Umbilical cord (tissue), 2 donors: ENCODE results near the gene PMEPA1. TPM values are rescaled to one million over a fixed set of nuclear protein-coding genes. Genes with fewer than 3 reads are reported as not detected.
A peak's percentile ranks its signal among the peaks of the same experiment; 100 is the strongest.

Experiments
- DNase-seq: peaks from one replicate; pipeline ENCODE4 v3.0.0-alpha.2; 2015; ENCODE audit warnings: low spot score
- total RNA-seq: library from RNA; depleted of rRNA; stranded (reverse); fragments of >200 nt; gene quantifications from one replicate; pipeline ENCODE4 v1.2.3, GENCODE V29; 2014; ENCODE audit warnings: low replicate concordance; ENCODE audit not compliant: insufficient read depth

The PMEPA1 gene
- total RNA-seq, 1 donor from 2014 or later = 14.7 TPM

- no peak for DNase-seq
Observed at GRCh38 chr20:57624124-57624523, 85.7 kb downstream of the PMEPA1 start.

GRCh38 chr20:57622579-57623381 lies 87.0 kb downstream of the PMEPA1 start:
- DNase-seq = peak; percentile 57

- no peak for DNase-seq
Observed at GRCh38 chr20:57622201-57622570, 87.6 kb downstream of the PMEPA1 start.

- DNase-seq = no peak
Observed at GRCh38 chr20:57621421-57622200, 88.2 kb downstream of the PMEPA1 start.

GRCh38 chr20:57620999-57621398 lies 88.8 kb downstream of the PMEPA1 start:
- DNase-seq = no peak

- no peak for DNase-seq
Observed at GRCh38 chr20:57620274-57620990, 89.4 kb downstream of the PMEPA1 start, which contains the start of gene ZBP1. Gene ZBP1 (minus strand): TSS chr20:57620426. CDS start chr20:57620295, 131 bp downstream.

GRCh38 chr20:57619051-57619831 lies 90.6 kb downstream of the PMEPA1 start:
- no peak for DNase-seq

- DNase-seq = no peak
Observed at GRCh38 chr20:57618764-57619050, 91.1 kb downstream of the PMEPA1 start.

- no peak for DNase-seq
Observed at GRCh38 chr20:57618091-57618763, 91.6 kb downstream of the PMEPA1 start.

- DNase-seq = no peak
Observed at GRCh38 chr20:57617079-57617795, 92.6 kb downstream of the PMEPA1 start.

GRCh38 chr20:57616143-57616951 lies 93.5 kb downstream of the PMEPA1 start:
- DNase-seq = no peak

- DNase-seq = no peak
Observed at GRCh38 chr20:57615445-57615811, 94.4 kb downstream of the PMEPA1 start.

GRCh38 chr20:57614490-57615444 lies 95.0 kb downstream of the PMEPA1 start:
- DNase-seq = no peak

GRCh38 chr20:57613481-57613921 lies 96.3 kb downstream of the PMEPA1 start:
- DNase-seq = no peak

GRCh38 chr20:57612916-57613315 lies 96.9 kb downstream of the PMEPA1 start:
- DNase-seq = no peak

- DNase-seq = no peak
Observed at GRCh38 chr20:57612436-57612835, 97.4 kb downstream of the PMEPA1 start.

GRCh38 chr20:57611586-57612311 lies 98.1 kb downstream of the PMEPA1 start:
- no peak for DNase-seq
